ENCODE data around the gene GRM1.

Gene GRM1

GRCh38 chr6:146246028-146246427 is 217.2 kb downstream of the GRM1 start:
- Histone ChIP-seq H3K4me2 (ENCODE audit: low read depth, low read length, poor library complexity, severe bottlenecking) (no peak overlapping the region), H4K20me1 (ENCODE audit: insufficient read depth, low read length, poor library complexity, severe bottlenecking) (no peaks in the 10 kb centered on the region), H3K9ac (ENCODE audit: low read depth, low read length, poor library complexity, severe bottlenecking) (no peak overlapping the region), H3K4me3 (ENCODE audit: low read length, poor library complexity, severe bottlenecking) (no peak overlapping the region), H3K27me3 (ENCODE audit: insufficient read depth, low read length, poor library complexity, severe bottlenecking) (no peaks in the 10 kb centered on the region), H3K9me3 (ENCODE audit: insufficient read depth, low read depth, low read length) (no peaks in the 10 kb centered on the region), H3K4me1 (ENCODE audit: insufficient read depth, low read length, poor library complexity, severe bottlenecking) (no peaks in the 10 kb centered on the region), H3K9me2 (replicated peaks; ENCODE audit: low read depth, low read length) (no peaks in the 10 kb centered on the region), H3K79me2 (ENCODE audit: insufficient read depth, low read length) (no peaks in the 10 kb centered on the region), H3K36me3 (ENCODE audit: insufficient read depth, low read length) (no peaks in the 10 kb centered on the region), H2AFZ (ENCODE audit: low read length) (no peak overlapping the region), H3F3A (ENCODE audit: low read depth) (no peaks in the 10 kb centered on the region)
- no peak for TF ChIP-seq EZH2phosphoT487 (IDR thresholded peaks at IDR 0.05; ENCODE audit: borderline replicate concordance)
- no peak for TF ChIP-seq CTCF (conservative IDR thresholded peaks at IDR 0.05; ENCODE audit: low read length)

GRCh38 chr6:146253691-146254090 is 224.8 kb downstream of the GRM1 start:
- H3K4me3 ChIP-seq (ENCODE audit: low read length, poor library complexity, severe bottlenecking): no peak overlapping the region
- no peaks in the 10 kb centered on the region for H3K9me3 ChIP-seq (ENCODE audit: insufficient read depth, low read depth, low read length)
- H3F3A ChIP-seq (ENCODE audit: low read depth): no peaks in the 10 kb centered on the region
- H3K27me3 ChIP-seq (ENCODE audit: insufficient read depth, low read length, poor library complexity, severe bottlenecking): no peaks in the 10 kb centered on the region
- H3K36me3 ChIP-seq (ENCODE audit: insufficient read depth, low read length): no peaks in the 10 kb centered on the region
- H3K79me2 ChIP-seq (ENCODE audit: insufficient read depth, low read length): no peaks in the 10 kb centered on the region
- no peaks in the 10 kb centered on the region for H4K20me1 ChIP-seq (ENCODE audit: insufficient read depth, low read length, poor library complexity, severe bottlenecking)
- H3K4me2 ChIP-seq (ENCODE audit: low read depth, low read length, poor library complexity, severe bottlenecking): no peak overlapping the region
- no peak overlapping the region for H2AFZ ChIP-seq (ENCODE audit: low read length)
- H3K9ac ChIP-seq (ENCODE audit: low read depth, low read length, poor library complexity, severe bottlenecking): no peak overlapping the region
- TF ChIP-seq CTCF (conservative IDR thresholded peaks at IDR 0.05; ENCODE audit: low read length): no peak
- TF ChIP-seq EZH2phosphoT487 (IDR thresholded peaks at IDR 0.05; ENCODE audit: borderline replicate concordance): no peak
- H3K9me2 ChIP-seq (replicated peaks; ENCODE audit: low read depth, low read length): no peaks in the 10 kb centered on the region
- no peaks in the 10 kb centered on the region for H3K4me1 ChIP-seq (ENCODE audit: insufficient read depth, low read length, poor library complexity, severe bottlenecking)

- no peaks in the 10 kb centered on the region for H3K4me1 ChIP-seq (ENCODE audit: insufficient read depth, low read length, poor library complexity, severe bottlenecking)
- no peaks in the 10 kb centered on the region for H3K79me2 ChIP-seq (ENCODE audit: insufficient read depth, low read length)
- no peaks in the 10 kb centered on the region for H4K20me1 ChIP-seq (ENCODE audit: insufficient read depth, low read length, poor library complexity, severe bottlenecking)
- H3K9me2 ChIP-seq (replicated peaks; ENCODE audit: low read depth, low read length): no peaks in the 10 kb centered on the region
- no peak overlapping the region for H3K4me2 ChIP-seq (ENCODE audit: low read depth, low read length, poor library complexity, severe bottlenecking)
- no peaks in the 10 kb centered on the region for H3K27me3 ChIP-seq (ENCODE audit: insufficient read depth, low read length, poor library complexity, severe bottlenecking)
- H3K9me3 ChIP-seq (ENCODE audit: insufficient read depth, low read depth, low read length): no peaks in the 10 kb centered on the region
- H3K36me3 ChIP-seq (ENCODE audit: insufficient read depth, low read length): no peaks in the 10 kb centered on the region
- no peak overlapping the region for H3K4me3 ChIP-seq (ENCODE audit: low read length, poor library complexity, severe bottlenecking)
- no peak for TF ChIP-seq CTCF (conservative IDR thresholded peaks at IDR 0.05; ENCODE audit: low read length)
- no peak for TF ChIP-seq EZH2phosphoT487 (IDR thresholded peaks at IDR 0.05; ENCODE audit: borderline replicate concordance)
- H3K9ac ChIP-seq (ENCODE audit: low read depth, low read length, poor library complexity, severe bottlenecking): no peak overlapping the region
- no peaks in the 10 kb centered on the region for H3F3A ChIP-seq (ENCODE audit: low read depth)
- H2AFZ ChIP-seq (ENCODE audit: low read length): no peak overlapping the region
These were observed 229.3 kb downstream of the GRM1 start for GRCh38 chr6:146258206-146258605.

Data from Loucy (cell line).